ENCODE results near the gene RBM8A. TPM values are rescaled to one million over a fixed set of nuclear protein-coding genes. Genes with fewer than 3 reads are reported as not detected.

Gene RBM8A
- total and polyA plus RNA-seq, 8 donors, result 90.2 to 197 (median 182) TPM

GRCh38 chr1:145951526-145951925 lies 24.2 kb upstream of the RBM8A start:
- peaks cover 11 to 36% of the 10 kb centered on the region in 2 donors for H3K4me1 ChIP-seq
- intact Hi-C loops (cut with DNase I), result no loop called here
- H3K36me3 ChIP-seq, result no peaks in the 10 kb centered on the region
- no peak overlapping the region for H3K4me3 ChIP-seq
- H3K27me3 ChIP-seq, result no peaks in the 10 kb centered on the region
- H3K27ac ChIP-seq, result no peak overlapping the region
- H3K9me3 ChIP-seq, result no peaks in the 10 kb centered on the region
- ATAC-seq, result no peak
- no peak for DNase-seq
- no peak for TF ChIP-seq CTCF (IDR thresholded peaks at IDR 0.05)

GRCh38 chr1:145949219-145949618 lies 21.9 kb upstream of the RBM8A start:
- DNase-seq (no peak), ATAC-seq (no peak)
- TF ChIP-seq CTCF (IDR thresholded peaks at IDR 0.05), result no peak
- no peak overlapping the region for H3K27ac ChIP-seq
- no peak overlapping the region for H3K4me3 ChIP-seq
- no peaks in the 10 kb centered on the region for H3K27me3 ChIP-seq
- intact Hi-C loops (cut with DNase I), result no loop called here
- no peaks in the 10 kb centered on the region for H3K36me3 ChIP-seq
- no peaks in the 10 kb centered on the region for H3K9me3 ChIP-seq
- H3K4me1 ChIP-seq, result peaks cover 0 to 13% of the 10 kb centered on the region in 2 donors

- H3K27ac ChIP-seq, result no peak overlapping the region
- TF ChIP-seq CTCF (IDR thresholded peaks at IDR 0.05), result no peak
- ATAC-seq (peak; percentile 67), DNase-seq (no peak)
- H3K9me3 ChIP-seq, result no peaks in the 10 kb centered on the region
- intact Hi-C loops (cut with DNase I), result no loop called here
- H3K27me3 ChIP-seq, result no peaks in the 10 kb centered on the region
- H3K4me3 ChIP-seq, result no peak overlapping the region
- peaks cover 0 to 3% of the 10 kb centered on the region in 2 donors for H3K36me3 ChIP-seq
- H3K4me1 ChIP-seq, result peaks cover 0 to 4% of the 10 kb centered on the region in 2 donors
Observed at GRCh38 chr1:145947551-145947950, 20.3 kb upstream of the RBM8A start.

- H3K4me3 ChIP-seq, result no peak overlapping the region
- intact Hi-C loops (cut with DNase I), result no loop called here
- peaks cover 0 to 4% of the 10 kb centered on the region in 2 donors for H3K4me1 ChIP-seq
- H3K9me3 ChIP-seq, result no peaks in the 10 kb centered on the region
- no peak overlapping the region for H3K27ac ChIP-seq
- no peak for TF ChIP-seq CTCF (IDR thresholded peaks at IDR 0.05)
- H3K27me3 ChIP-seq, result no peaks in the 10 kb centered on the region
- ATAC-seq (no peak), DNase-seq (no peak)
- H3K36me3 ChIP-seq, result peaks cover 0 to 11% of the 10 kb centered on the region in 2 donors
Observed at GRCh38 chr1:145946477-145946986, 19.2 kb upstream of the RBM8A start.

GRCh38 chr1:145944532-145944931 lies 17.2 kb upstream of the RBM8A start:
- Histone ChIP-seq H3K4me1 (peaks cover 0 to 4% of the 10 kb centered on the region in 2 donors), H3K36me3 (peaks cover 0 to 27% of the 10 kb centered on the region in 2 donors), H3K27me3 (no peaks in the 10 kb centered on the region), H3K9me3 (no peaks in the 10 kb centered on the region), H3K4me3 (no peak overlapping the region), H3K27ac (no peak overlapping the region)
- TF ChIP-seq CTCF (IDR thresholded peaks at IDR 0.05), result no peak
- intact Hi-C loops (cut with DNase I), result no loop called here
- ATAC-seq (no peak), DNase-seq (no peak)
